ENCODE data around the gene CCNY. TPM values are rescaled to one million over a fixed set of nuclear protein-coding genes. Genes with fewer than 3 reads are reported as not detected.

Gene CCNY
- total RNA-seq, 1 experiment from 2014 or later = 53.3 TPM

DNA sequence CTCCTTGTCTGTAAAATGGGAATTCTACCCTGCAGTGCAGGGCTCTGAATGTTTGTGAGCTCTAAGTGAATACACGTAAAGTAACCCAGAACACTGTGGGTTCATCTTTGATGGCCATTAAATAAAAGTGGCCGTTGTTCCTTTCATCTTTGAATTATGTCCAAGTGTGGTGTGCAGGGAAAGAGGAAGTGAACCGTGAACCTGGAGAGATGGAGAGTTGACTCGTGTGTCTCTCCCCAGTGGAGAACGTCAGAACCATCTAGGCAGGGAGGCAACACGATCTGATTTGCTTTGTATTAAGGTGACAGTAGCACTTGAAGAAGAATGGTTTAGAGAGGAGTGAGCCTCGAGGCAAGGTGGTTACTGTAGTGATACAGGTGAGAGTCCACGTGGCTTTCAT, 175.3 kb downstream of the CCNY start:
- H3K27ac Mint-ChIP-seq = no peak overlapping the region
- peaks cover 27% of the 10 kb centered on the region for H3K4me1 Mint-ChIP-seq
- no peaks in the 10 kb centered on the region; the same call in 1 of the 2 replicates for H3K27me3 Mint-ChIP-seq (ENCODE audit: low read depth)
- H3K36me3 Mint-ChIP-seq = peaks cover 4% of the 10 kb centered on the region; the same call in 1 of the 2 replicates
- H3K9me3 Mint-ChIP-seq = no peaks in the 10 kb centered on the region
- POLR2A ChIA-PET = no interaction called here
- TF ChIP-seq NFYB (CRISPR knock-in tag; conservative IDR thresholded peaks at IDR 0.05; ENCODE audit: low read depth) = no peak
- TF ChIP-seq GRHL2 (CRISPR knock-in tag; IDR thresholded peaks at IDR 0.05; ENCODE audit: insufficient replicate concordance, severe bottlenecking) = no peak
- TF ChIP-seq ZNF232 (CRISPR knock-in tag; IDR thresholded peaks at IDR 0.05) = no peak
- TF ChIP-seq MXD4 (CRISPR knock-in tag; IDR thresholded peaks at IDR 0.05; ENCODE audit: borderline replicate concordance) = no peak
- no peak for TF ChIP-seq SMAD3 (CRISPR knock-in tag; IDR thresholded peaks at IDR 0.05; ENCODE audit: borderline replicate concordance)
- TF ChIP-seq, protein P1, sequence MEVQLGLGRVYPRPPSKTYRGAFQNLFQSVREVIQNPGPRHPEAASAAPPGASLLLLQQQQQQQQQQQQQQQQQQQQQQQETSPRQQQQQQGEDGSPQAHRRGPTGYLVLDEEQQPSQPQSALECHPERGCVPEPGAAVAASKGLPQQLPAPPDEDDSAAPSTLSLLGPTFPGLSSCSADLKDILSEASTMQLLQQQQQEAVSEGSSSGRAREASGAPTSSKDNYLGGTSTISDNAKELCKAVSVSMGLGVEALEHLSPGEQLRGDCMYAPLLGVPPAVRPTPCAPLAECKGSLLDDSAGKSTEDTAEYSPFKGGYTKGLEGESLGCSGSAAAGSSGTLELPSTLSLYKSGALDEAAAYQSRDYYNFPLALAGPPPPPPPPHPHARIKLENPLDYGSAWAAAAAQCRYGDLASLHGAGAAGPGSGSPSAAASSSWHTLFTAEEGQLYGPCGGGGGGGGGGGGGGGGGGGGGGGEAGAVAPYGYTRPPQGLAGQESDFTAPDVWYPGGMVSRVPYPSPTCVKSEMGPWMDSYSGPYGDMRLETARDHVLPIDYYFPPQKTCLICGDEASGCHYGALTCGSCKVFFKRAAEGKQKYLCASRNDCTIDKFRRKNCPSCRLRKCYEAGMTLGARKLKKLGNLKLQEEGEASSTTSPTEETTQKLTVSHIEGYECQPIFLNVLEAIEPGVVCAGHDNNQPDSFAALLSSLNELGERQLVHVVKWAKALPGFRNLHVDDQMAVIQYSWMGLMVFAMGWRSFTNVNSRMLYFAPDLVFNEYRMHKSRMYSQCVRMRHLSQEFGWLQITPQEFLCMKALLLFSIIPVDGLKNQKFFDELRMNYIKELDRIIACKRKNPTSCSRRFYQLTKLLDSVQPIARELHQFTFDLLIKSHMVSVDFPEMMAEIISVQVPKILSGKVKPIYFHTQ (CRISPR knock-in tag; IDR thresholded peaks at IDR 0.05) = no peak
- TF ChIP-seq, protein P2, sequence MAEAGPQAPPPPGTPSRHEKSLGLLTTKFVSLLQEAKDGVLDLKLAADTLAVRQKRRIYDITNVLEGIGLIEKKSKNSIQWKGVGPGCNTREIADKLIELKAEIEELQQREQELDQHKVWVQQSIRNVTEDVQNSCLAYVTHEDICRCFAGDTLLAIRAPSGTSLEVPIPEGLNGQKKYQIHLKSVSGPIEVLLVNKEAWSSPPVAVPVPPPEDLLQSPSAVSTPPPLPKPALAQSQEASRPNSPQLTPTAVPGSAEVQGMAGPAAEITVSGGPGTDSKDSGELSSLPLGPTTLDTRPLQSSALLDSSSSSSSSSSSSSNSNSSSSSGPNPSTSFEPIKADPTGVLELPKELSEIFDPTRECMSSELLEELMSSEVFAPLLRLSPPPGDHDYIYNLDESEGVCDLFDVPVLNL (CRISPR knock-in tag; IDR thresholded peaks at IDR 0.05; ENCODE audit: borderline replicate concordance, low read depth) = no peak
- TF ChIP-seq ZNF423 (CRISPR knock-in tag; IDR thresholded peaks at IDR 0.05) = no peak
- TF ChIP-seq, protein P3, sequence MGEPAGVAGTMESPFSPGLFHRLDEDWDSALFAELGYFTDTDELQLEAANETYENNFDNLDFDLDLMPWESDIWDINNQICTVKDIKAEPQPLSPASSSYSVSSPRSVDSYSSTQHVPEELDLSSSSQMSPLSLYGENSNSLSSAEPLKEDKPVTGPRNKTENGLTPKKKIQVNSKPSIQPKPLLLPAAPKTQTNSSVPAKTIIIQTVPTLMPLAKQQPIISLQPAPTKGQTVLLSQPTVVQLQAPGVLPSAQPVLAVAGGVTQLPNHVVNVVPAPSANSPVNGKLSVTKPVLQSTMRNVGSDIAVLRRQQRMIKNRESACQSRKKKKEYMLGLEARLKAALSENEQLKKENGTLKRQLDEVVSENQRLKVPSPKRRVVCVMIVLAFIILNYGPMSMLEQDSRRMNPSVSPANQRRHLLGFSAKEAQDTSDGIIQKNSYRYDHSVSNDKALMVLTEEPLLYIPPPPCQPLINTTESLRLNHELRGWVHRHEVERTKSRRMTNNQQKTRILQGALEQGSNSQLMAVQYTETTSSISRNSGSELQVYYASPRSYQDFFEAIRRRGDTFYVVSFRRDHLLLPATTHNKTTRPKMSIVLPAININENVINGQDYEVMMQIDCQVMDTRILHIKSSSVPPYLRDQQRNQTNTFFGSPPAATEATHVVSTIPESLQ (CRISPR knock-in tag; IDR thresholded peaks at IDR 0.05) = no peak
- TF ChIP-seq, protein P4, sequence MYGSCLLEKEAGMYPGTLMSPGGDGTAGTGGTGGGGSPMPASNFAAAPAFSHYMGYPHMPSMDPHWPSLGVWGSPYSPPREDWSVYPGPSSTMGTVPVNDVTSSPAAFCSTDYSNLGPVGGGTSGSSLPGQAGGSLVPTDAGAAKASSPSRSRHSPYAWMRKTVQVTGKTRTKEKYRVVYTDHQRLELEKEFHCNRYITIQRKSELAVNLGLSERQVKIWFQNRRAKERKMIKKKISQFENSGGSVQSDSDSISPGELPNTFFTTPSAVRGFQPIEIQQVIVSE (CRISPR knock-in tag; IDR thresholded peaks at IDR 0.05; ENCODE audit: borderline replicate concordance) = no peak
- no peak for TF ChIP-seq ZNF219 (CRISPR knock-in tag; IDR thresholded peaks at IDR 0.05; ENCODE audit: borderline replicate concordance)
- no peak for TF ChIP-seq MYBL2 (CRISPR knock-in tag; IDR thresholded peaks at IDR 0.05)
- TF ChIP-seq, protein P5, sequence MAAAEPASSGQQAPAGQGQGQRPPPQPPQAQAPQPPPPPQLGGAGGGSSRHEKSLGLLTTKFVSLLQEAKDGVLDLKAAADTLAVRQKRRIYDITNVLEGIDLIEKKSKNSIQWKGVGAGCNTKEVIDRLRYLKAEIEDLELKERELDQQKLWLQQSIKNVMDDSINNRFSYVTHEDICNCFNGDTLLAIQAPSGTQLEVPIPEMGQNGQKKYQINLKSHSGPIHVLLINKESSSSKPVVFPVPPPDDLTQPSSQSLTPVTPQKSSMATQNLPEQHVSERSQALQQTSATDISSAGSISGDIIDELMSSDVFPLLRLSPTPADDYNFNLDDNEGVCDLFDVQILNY (CRISPR knock-in tag; IDR thresholded peaks at IDR 0.05) = no peak
- no peak for TF ChIP-seq ZNF317 (CRISPR knock-in tag; IDR thresholded peaks at IDR 0.05; ENCODE audit: borderline replicate concordance, low read depth)
- TF ChIP-seq, protein P6, sequence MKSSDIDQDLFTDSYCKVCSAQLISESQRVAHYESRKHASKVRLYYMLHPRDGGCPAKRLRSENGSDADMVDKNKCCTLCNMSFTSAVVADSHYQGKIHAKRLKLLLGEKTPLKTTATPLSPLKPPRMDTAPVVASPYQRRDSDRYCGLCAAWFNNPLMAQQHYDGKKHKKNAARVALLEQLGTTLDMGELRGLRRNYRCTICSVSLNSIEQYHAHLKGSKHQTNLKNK (CRISPR knock-in tag; IDR thresholded peaks at IDR 0.05) = no peak
- TF ChIP-seq CREM (CRISPR knock-in tag; IDR thresholded peaks at IDR 0.05) = no peak
- no peak for TF ChIP-seq ESRRA (CRISPR knock-in tag; IDR thresholded peaks at IDR 0.05; ENCODE audit: borderline replicate concordance)
- DNase-seq (ENCODE audit: low spot score) (no peak), ATAC-seq (no peak)
- CTCF ChIA-PET = no interaction called here
- H3K4me3 Mint-ChIP-seq = no peak overlapping the region

All from WTC11 (cell line).